Skeletal muscle satellite cell (primary cell): Measurements from ENCODE around the gene ARHGAP40.
A peak's percentile ranks its signal among the peaks of the same experiment; 100 is the strongest.

Experiments
- H3K27me3 ChIP-seq: 2 replicates; pipeline ENCODE4 v1.7.0; 2013; ENCODE audit warnings: low read length; ENCODE audit not compliant: control insufficient read depth, insufficient read depth
- H3K36me3 ChIP-seq: 2 replicates; pipeline ENCODE4 v1.7.0; 2013; ENCODE audit warnings: mild to moderate bottlenecking, control low read depth, low read length; ENCODE audit not compliant: insufficient read depth
- H3K4me1 ChIP-seq: 2 replicates; pipeline ENCODE4 v1.7.0; 2013; ENCODE audit warnings: low read length; ENCODE audit not compliant: control insufficient read depth, insufficient read depth
- H3K4me2 ChIP-seq: 2 replicates; pipeline ENCODE4 v1.7.0; 2013; ENCODE audit warnings: mild to moderate bottlenecking, low read length
- H3K4me3 ChIP-seq: 2 replicates; pipeline ENCODE4 v1.7.0; 2013; ENCODE audit warnings: low read length
- H3K9ac ChIP-seq: 2 replicates; pipeline ENCODE4 v1.7.0; 2013; ENCODE audit warnings: mild to moderate bottlenecking, low read depth, low read length, moderate library complexity
- H3K9me3 ChIP-seq: replicated peaks from 2 replicates; pipeline ENCODE4 v1.7.0; 2013; ENCODE audit warnings: mild to moderate bottlenecking, control low read depth, low read length

The ARHGAP40 gene

DNA sequence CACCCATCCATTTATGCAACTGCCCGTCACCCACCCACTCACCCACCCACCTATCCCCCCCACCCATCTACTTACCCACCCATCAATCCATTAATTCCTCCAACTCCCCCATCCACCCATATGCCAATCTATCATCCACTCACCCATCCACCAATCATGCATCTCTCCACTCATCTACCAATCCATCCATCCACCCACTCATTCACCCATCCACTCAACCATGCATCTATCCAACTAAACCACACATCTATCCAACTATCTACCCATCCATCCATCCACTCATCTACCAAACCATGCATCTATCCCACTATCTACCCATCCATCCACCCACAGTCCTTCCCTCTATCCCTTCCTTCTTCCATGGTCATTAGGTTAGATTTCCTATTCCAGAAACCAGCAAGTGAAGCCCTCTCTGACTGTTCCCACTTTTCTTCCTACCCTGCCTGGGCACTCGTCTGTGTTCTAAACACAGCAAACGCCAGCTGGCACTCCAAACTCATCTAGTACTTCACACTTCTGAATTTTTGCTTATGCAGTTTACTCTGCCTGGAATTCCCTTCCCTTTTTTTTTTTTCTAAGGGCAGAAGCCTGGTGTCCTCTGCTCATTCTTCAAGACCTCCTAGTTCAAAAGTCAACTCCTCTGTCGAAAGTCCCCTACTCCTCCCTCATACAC is 43.1 kb downstream of the ARHGAP40 start:
- Histone ChIP-seq H3K9me3 (no peaks in the 10 kb centered on the region), H3K9ac (no peak overlapping the region), H3K4me3 (no peak overlapping the region), H3K27me3 (peaks cover 69% of the 10 kb centered on the region), H3K36me3 (no peaks in the 10 kb centered on the region), H3K4me2 (no peak overlapping the region), H3K4me1 (peaks cover 4% of the 10 kb centered on the region)

- H3K4me3 ChIP-seq, result no peak overlapping the region
- H3K36me3 ChIP-seq, result no peaks in the 10 kb centered on the region
- peaks cover 68% of the 10 kb centered on the region for H3K27me3 ChIP-seq
- no peaks in the 10 kb centered on the region for H3K9me3 ChIP-seq
- no peak overlapping the region for H3K9ac ChIP-seq
- H3K4me1 ChIP-seq, result peaks cover 4% of the 10 kb centered on the region
- no peak overlapping the region for H3K4me2 ChIP-seq
Observed at GRCh38 chr20:38645351-38645750, 43.7 kb downstream of the ARHGAP40 start.

- peak overlapping the region; percentile 80 for H3K4me2 ChIP-seq
- no peaks in the 10 kb centered on the region for H3K36me3 ChIP-seq
- H3K4me1 ChIP-seq, result peaks cover 4% of the 10 kb centered on the region
- no peaks in the 10 kb centered on the region for H3K9me3 ChIP-seq
- peak overlapping the region; percentile 45 for H3K9ac ChIP-seq
- H3K4me3 ChIP-seq, result peak overlapping the region; percentile 54
- peaks cover 69% of the 10 kb centered on the region for H3K27me3 ChIP-seq
Observed at GRCh38 chr20:38645980-38646858, 44.6 kb downstream of the ARHGAP40 start.

DNA sequence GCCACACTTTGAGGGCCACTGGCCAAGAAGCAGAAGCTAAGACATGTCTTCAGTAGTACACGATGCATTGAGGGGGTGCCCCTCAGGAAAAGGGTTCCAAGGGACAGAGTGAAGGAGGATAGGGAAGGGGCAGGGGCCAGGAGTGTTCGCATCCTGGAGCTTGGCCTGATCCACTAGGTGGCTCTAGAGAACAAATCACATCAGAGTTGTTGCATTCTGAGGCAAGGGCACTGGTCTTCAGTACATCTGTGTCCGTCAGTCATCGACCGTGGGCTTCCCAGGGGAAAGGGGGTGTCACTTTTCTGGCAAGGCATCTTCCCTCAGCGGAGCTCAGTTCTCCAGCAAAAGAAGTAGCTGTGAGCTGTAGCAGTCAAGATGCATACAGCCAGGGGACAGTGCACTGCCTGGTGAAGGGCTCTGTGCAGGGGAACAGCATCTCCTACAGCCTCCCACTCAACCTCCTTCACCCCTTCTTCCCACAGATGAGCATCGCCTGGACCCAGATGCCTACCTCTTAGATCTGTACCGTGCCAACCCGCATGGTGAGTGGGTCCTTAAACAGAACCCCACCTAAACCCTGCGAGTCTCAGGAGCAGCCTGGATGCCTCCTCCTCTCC is 47.8 kb downstream of the ARHGAP40 start:
- no peak overlapping the region for H3K9ac ChIP-seq
- no peak overlapping the region for H3K4me2 ChIP-seq
- H3K27me3 ChIP-seq, result peaks cover 49% of the 10 kb centered on the region
- H3K9me3 ChIP-seq, result no peaks in the 10 kb centered on the region
- no peak overlapping the region for H3K4me3 ChIP-seq
- H3K4me1 ChIP-seq, result peaks cover 4% of the 10 kb centered on the region
- no peaks in the 10 kb centered on the region for H3K36me3 ChIP-seq

DNA sequence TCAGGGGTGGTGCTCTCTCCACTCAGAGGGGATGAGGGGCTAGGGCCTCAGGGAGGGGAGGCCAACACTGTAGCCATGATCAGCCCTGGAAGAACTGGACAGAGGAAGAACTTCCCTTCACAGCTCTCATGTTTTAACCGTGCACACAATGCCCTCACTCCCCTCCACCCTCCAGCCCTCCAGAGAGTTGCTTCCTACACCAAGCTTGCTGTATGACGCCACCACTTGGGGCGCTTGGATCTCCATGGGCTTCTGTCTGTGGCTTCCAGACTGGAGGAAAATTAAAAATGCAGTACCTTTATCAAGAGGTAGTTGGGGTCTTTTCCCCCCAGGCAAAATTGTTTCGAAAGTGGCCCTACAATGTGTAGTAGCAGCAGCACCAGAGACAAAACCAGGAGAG is 48.4 kb downstream of the ARHGAP40 start:
- peaks cover 44% of the 10 kb centered on the region for H3K27me3 ChIP-seq
- H3K9me3 ChIP-seq, result no peaks in the 10 kb centered on the region
- H3K9ac ChIP-seq, result no peak overlapping the region
- H3K4me1 ChIP-seq, result peaks cover 4% of the 10 kb centered on the region
- no peaks in the 10 kb centered on the region for H3K36me3 ChIP-seq
- no peak overlapping the region for H3K4me2 ChIP-seq
- no peak overlapping the region for H3K4me3 ChIP-seq

- Histone ChIP-seq H3K9ac (no peak overlapping the region), H3K4me1 (peaks cover 4% of the 10 kb centered on the region), H3K27me3 (peaks cover 33% of the 10 kb centered on the region), H3K36me3 (no peaks in the 10 kb centered on the region), H3K4me3 (no peak overlapping the region), H3K9me3 (no peaks in the 10 kb centered on the region), H3K4me2 (no peak overlapping the region)
Observed at GRCh38 chr20:38651154-38651553, 49.5 kb downstream of the ARHGAP40 start.

GRCh38 chr20:38651562-38651961 is 50.0 kb downstream of the ARHGAP40 start:
- Histone ChIP-seq H3K4me3 (no peak overlapping the region), H3K9me3 (no peaks in the 10 kb centered on the region), H3K27me3 (peaks cover 31% of the 10 kb centered on the region), H3K4me1 (peaks cover under 1% of the 10 kb centered on the region), H3K36me3 (no peaks in the 10 kb centered on the region), H3K4me2 (no peak overlapping the region), H3K9ac (no peak overlapping the region)

DNA sequence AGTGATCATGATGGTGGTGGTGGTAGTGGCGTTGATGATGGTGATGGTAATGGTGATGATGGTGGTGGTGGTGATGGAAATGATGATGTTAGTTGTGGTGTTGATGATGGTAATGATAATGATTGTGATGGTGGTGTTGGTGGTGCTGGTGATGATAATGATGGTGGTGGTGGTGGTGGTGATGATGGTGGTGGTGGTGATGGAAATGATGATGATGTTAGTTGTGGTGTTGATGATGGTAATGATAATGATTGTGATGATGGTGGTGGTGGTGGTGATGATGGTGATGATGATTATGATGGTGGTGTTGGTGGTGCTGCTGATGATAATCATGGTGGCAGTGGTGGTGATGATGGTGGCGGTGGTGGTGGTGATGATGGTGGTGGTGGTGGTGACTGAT is 51.4 kb downstream of the ARHGAP40 start:
- H3K4me2 ChIP-seq, result no peak overlapping the region
- H3K27me3 ChIP-seq, result peaks cover 29% of the 10 kb centered on the region
- no peak overlapping the region for H3K9ac ChIP-seq
- H3K4me3 ChIP-seq, result no peak overlapping the region
- H3K9me3 ChIP-seq, result no peaks in the 10 kb centered on the region
- H3K4me1 ChIP-seq, result no peaks in the 10 kb centered on the region
- H3K36me3 ChIP-seq, result no peaks in the 10 kb centered on the region

DNA sequence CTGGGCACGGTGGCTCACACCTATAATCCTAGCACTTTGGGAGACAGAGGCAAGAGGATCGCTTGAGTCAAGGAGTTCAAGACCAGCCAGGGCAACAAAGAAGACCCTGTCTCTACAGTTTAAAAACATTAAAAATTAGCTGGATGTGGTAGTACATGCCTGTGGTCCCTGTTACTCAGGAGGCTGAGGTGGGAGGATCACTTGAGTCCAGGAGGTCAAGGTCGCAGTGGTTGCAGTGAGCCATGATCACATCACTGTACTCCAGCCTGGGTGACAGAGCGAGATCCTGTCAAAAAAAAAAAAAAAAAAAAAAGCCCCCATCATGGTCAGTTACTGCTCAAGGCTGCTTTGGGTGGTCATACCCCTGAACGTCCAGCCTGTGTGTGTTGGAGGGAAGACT is 55.8 kb downstream of the ARHGAP40 start:
- H3K36me3 ChIP-seq, result no peaks in the 10 kb centered on the region
- H3K9me3 ChIP-seq, result no peaks in the 10 kb centered on the region
- no peak overlapping the region for H3K4me3 ChIP-seq
- no peaks in the 10 kb centered on the region for H3K4me1 ChIP-seq
- H3K9ac ChIP-seq, result no peak overlapping the region
- no peak overlapping the region for H3K4me2 ChIP-seq
- peaks cover 19% of the 10 kb centered on the region for H3K27me3 ChIP-seq

DNA sequence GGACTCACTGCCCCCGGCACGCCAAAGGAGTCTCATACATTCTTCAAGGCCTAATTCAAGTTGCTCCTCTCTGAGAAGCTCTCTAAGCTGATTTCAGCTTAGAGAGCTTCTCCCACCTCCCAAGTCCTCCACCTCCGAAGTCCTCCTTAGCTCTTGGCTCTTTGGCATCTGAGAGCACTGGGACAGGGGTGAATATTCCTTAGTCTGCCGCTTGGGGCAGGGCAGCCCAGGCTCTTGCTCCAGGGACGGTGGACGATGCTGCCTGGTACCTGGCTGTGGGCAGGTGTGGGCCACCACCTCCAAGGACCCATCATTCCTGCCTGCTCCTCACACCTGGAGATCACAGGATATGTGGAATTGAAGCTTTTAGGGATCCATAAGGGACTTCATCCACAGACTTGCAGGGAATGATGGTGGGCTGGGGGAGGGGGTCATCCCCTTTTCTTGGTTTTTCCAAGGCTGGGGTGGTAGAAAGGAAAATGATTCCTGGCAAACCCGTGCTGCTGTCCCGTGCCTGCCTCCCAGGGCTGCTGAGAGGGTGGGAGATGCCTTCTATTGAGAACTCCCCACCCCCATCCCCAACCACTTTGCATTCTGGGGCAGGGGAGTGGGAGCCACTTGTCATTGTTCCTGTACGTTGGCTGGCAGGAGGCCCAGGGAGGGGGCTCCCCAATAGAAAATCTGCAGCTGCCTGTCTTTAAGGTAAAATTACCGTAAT is 57.4 kb downstream of the ARHGAP40 start:
- H3K36me3 ChIP-seq, result no peaks in the 10 kb centered on the region
- no peaks in the 10 kb centered on the region for H3K4me1 ChIP-seq
- H3K9me3 ChIP-seq, result no peaks in the 10 kb centered on the region
- no peak overlapping the region for H3K4me2 ChIP-seq
- no peak overlapping the region for H3K4me3 ChIP-seq
- peaks cover 25% of the 10 kb centered on the region for H3K27me3 ChIP-seq
- no peak overlapping the region for H3K9ac ChIP-seq

GRCh38 chr20:38659597-38659880 is 57.9 kb downstream of the ARHGAP40 start:
- Histone ChIP-seq H3K4me3 (no peak overlapping the region), H3K27me3 (peaks cover 30% of the 10 kb centered on the region), H3K9ac (no peak overlapping the region), H3K36me3 (no peaks in the 10 kb centered on the region), H3K4me1 (no peaks in the 10 kb centered on the region), H3K4me2 (no peak overlapping the region), H3K9me3 (no peaks in the 10 kb centered on the region)
